DMS 273 (cell line): Measurements from ENCODE around the gene ZBTB22.

ENCODE experiments used
- DNase-seq: peaks from one replicate; lab custom pipeline; 2025; ENCODE audit not compliant: unreplicated experiment; lab: John Stamatoyannopoulos, UW

Gene ZBTB22

GRCh38 chr6:33333666-33334065 lies 16.1 kb upstream of the ZBTB22 start:
- no peak for DNase-seq

- DNase-seq = no peak
These were observed 13.2 kb upstream of the ZBTB22 start for GRCh38 chr6:33330736-33331135.

DNA sequence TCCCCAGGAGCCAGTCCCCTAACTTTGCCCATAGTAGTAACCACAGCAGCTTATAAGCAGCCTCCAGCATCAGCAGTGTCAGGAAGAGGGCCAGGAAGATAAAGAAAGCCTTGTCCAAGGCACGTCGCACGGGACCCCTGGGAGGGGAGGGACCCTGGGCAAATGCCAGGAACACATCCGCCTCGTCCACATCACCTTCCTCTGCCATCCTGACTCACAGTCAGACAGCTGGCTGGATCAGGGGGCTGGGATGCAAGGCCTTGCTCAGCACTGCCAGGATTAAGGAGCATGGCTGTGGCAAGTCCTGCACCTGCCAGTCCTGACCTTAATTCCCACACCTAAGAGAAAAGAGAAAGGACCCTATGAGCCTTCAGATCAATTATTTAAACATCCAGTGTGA lies 11.5 kb upstream of the ZBTB22 start:
- DNase-seq = peak; percentile 34

- no peak for DNase-seq
These were observed 6.6 kb upstream of the ZBTB22 start for GRCh38 chr6:33324125-33324524.

GRCh38 chr6:33323623-33323948 lies 6.0 kb upstream of the ZBTB22 start:
- DNase-seq = peak; percentile 66

DNA sequence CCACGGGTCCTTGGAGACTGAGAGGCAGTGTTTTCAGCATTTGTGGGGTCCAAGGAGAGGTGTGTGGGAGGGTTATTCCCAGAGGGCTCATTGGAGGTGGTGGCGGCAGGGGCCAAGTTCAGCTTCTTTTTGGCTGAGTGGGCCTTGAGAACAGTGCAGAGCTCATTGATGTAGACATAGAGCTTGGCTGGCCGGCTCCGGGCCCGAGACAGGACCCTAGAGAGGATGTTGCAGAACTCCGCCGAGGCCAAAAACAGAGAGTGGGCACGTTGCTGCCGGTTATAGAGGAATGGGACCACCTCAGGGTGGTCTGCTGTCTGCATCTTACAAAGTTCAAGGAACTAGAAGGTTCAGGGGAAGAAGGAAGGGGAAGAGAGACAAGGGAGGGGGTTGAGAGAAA lies 3.7 kb upstream of the ZBTB22 start:
- no peak for DNase-seq

- DNase-seq = peak; percentile 45
These were observed 3.0 kb upstream of the ZBTB22 start for GRCh38 chr6:33320315-33321181.

DNA sequence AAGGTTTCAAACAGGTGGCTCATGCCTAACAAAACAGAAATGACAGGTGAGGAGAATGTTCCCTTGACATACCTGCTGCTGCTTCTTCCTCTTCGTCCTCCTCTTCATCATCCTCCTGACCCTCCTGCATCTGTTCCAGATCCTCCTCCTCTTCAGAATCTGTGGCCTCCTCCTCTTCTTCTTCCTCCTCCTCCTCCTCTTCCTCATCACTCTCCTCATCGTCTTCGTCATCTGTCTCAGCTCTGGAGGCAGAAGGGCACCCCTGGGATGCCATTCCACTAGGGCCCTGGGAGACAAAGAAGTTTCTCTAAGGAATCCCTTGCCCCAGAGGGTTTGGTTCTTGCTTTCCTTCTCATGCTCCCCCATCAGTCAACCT lies 2.4 kb upstream of the ZBTB22 start:
- no peak for DNase-seq

- no peak for DNase-seq
These were observed 1.0 kb upstream of the ZBTB22 start for GRCh38 chr6:33318426-33319073.

DNA sequence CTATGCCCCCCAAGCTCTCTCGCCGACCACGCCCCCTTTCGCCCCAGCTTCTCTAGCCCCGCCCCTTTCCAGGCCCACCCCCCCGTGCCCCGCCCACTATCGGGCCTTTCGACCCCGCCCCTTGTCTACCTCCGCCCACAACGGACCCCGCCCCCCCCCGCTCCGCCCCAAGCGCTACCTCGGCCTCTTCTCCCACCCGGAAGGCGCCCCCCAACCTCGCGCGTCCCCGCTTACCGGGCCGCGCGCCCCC lies 200 bp downstream of the ZBTB22 start:
- no peak for DNase-seq

DNA sequence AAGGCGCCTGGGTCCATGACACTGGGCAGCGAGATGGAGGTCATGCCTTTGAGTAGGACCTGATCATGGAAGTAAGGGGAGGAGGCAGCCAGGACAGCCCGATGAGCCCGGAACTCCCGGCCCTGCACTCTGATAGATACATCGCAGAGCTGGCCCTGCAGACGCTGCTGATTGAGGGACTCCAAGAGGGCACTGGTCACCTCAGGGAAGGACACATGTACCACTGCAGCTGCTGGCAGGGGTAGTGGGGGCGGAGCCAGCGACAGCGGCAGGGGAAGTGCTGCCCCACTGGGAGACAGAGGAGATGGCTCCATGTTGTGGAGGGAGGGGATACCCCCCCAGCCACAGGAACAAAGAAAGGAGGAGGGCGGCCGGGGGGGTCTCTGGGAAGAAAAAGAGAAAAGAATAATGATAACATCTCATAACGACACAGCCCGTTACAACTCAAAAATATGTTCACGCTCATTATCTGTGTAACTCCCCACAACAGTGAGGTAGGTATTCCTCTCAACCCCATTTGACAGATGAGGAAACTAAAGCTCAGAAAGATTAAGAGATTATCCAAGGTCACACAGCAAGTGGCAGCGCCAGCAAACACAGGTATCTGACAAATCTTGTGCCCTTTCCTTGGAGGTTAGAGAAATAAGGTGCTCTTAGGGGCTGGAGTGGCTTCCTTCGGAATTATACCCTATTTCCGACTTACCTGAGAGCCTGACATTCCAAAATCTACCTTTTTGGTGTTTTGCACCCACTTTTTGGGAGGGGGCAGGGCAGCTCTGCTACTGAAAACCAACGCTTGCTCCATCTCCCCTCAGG lies 733 bp downstream of the ZBTB22 start:
- no peak for DNase-seq

DNA sequence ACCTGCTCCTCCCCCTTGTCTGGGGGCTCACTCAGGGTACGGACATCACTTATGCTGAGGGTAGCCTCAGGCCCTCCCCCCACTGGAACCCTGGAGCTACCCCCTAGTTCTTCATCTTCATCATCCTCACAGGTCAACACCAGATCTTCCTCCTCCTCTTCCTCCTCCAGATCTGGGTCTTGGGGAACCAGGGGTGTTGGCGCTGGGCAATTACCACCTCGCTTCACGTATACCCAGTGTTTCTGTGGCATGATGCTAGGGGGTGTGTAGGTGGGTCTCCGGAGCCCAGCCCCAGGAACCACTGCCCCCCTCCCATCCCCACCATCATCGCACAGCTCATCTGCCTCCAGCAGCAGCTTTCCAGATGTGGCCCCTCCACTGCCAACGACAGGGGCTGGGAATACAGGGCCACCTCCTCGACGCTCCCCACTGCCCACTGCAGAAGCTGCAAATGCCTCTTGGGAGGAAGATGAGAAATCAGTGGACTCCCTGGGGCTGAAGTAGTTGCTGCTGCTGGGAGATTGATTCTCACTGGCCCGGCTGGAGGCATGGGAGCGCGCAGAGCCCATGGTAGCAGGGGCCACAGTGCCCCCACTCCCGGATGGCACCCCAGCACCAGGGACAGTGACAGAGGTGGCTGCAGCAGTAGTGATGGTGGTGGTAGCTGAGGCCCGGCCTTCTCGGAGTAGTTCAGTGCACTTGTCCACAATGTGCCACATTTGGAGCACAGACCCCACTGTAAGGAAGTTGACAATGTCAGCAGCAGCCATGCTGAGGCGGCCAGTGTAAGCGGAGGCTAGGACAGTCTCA lies 1.5 kb downstream of the ZBTB22 start:
- no peak for DNase-seq

DNA sequence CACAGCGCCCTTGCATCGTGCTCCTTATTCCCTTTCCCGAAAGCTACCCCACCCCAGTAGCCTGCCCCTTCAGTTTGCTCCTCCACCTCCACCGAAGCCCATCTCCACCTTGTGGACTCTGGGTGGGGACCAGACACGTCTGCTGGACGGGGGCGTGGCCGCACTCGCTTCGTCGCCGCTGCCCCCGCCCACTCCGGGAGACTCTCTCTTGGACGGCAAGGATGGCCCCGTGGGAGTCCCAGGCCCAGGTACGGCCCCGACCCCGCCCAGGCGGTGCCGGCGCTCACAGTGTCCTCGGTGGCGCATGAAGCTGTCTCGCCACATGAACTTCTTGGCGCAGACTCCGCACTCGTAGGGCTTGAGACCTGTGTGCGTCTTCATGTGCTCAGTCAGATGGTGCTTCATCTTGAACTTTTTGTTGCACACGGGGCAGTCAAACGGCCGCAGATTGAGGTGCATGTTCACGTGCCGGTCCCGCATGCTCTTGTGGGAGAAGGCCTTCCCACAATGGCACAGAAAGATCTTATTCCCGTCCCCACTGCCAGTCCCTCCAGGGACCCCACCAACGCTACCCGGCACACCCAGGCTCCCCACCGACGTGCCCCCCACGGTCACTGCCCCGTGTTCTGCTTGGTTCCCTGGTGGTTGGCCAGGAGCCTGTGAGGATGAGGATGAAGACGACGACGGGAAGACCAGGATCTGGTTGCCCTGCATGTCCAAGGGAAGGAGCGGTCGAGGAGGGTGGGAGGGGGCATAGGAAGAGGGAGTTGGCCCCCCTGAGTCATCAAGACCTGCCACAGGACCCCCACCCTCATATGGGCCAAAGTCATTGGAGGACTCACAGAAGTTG lies 2.4 kb downstream of the ZBTB22 start:
- no peak for DNase-seq

DNA sequence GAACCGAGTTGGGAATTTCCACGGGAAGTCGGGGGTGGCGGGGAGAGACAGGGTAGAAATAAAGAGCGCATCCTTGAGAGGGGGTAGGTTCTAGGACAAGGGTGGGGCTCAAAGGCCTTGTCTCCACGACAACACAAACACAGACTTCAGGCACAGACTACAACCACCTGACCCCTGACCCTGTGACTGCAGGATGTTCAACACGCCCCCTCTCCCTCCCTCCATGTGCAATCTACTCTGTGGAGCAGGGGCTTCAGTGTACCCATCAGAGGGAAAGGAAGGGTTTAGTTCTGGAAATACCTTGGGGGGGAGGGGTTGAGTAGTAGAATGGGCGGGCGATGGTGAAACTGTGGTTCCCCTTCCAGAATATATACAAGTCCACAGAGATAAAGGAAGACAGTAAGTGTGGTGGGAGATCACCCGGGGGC lies 3.0 kb downstream of the ZBTB22 start:
- peak; percentile 59 for DNase-seq

DNA sequence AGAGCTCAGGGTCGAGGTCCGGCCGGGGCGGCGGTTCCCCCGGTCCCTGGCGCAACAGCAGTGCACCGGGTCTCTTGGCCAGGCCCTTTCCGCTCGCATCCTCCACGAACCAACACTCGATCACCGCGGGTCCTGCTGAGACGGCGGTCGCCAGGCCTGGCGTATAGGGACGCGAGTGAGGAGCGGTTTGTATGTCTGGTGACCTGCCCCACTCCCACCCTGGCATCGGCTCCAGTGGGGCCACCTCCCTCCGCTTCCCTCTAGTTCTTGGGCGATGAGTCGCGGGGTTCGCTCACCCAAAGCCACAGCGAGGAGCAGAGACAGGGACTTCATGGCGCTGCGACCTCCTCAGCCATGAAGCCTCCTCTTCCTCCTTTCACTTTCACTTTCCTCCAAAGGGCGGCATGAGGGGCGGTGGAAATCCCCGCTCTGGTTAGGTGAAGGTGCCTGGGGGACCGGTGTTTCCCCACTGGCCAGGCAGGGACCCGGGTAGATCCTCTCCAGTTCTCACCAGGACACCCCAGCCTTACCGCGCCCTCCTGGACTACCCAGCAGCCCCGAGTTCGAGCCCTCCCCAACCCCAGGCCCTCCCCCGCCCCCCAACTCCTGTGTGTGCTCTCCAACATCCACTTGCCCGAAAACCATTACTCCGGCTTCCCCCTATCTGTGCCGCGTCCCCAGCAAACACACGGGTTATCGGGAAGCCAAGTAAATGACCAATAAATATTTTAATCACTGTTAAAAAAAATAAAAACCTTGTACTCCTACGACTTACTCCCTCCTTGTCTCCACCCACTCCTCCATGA lies 3.6 kb downstream of the ZBTB22 start, which contains the start of gene TAPBP:
TSS of gene TAPBP (minus strand) at position 370 of the 806 bp plus-strand sequence. CDS start at position 333, 37 bp downstream.
- peak; percentile 77 for DNase-seq

DNA sequence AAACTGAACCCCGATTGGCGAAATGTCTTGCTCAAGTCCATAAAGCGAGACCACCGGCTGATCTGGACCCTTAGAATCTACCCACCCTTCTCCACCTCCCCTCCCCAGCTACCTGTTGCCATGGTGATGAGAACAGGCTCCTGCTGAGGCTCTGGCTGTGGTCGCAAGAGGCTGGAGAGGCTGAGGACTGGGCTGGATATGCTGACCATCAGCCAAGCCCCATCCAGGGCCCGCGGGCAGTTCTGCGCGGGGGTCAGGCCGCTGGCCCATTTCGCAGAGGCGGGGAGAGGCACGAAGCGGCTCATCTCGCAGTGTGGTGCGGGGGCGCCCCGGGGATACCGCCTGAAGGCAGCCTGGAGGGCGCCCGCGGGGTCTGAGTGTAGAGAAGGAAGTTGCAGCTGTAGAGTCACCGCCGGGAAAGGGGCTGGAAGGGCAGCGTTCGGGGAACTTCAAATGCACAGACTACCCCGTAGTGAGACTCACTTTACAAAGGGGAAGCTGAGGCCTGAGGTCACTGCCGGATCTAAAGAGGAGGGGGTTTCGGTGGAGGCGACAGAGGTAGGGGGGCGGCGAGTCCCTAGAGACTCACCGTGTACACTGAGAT lies 4.3 kb downstream of the ZBTB22 start:
- DNase-seq = peak; percentile 56

- peak; percentile 80 for DNase-seq
These were observed 5.0 kb downstream of the ZBTB22 start for GRCh38 chr6:33312361-33313104.

GRCh38 chr6:33306356-33306755 lies 11.2 kb downstream of the ZBTB22 start:
- no peak for DNase-seq
